PC-9 (cell line): ENCODE measurements around the gene SELENBP1. TPM values are rescaled to one million over a fixed set of nuclear protein-coding genes. Genes with fewer than 3 reads are reported as not detected.

ENCODE experiments used
- BruUV-seq: library from RNA; stranded (reverse); fragments of 400-500 nt; replicated peaks from 2 replicates; lab custom pipeline; 2021; lab: Mats Ljungman, UMichigan
- CTCF ChIA-PET: fragments of 300-600 bp; sonication (Branson Sonifier 250); formaldehyde crosslinking; loops from one replicate; lab custom pipeline; 2022; ENCODE audit warnings: antibody characterized with exemption; lab: Charles Lee
- POLR2A ChIA-PET: fragments of 300-600 bp; sonication (Branson Sonifier 250); formaldehyde crosslinking; loops from one replicate; lab custom pipeline; 2022; ENCODE audit warnings: antibody characterized with exemption; ENCODE audit not compliant: unreplicated experiment; lab: Charles Lee
- DNase-seq, 2 experiments: peaks; one replicate each; pipeline versions ENCODE4 v3.0.0 to v3.0.0-alpha.2; 2015 to 2022; ENCODE audit warnings: mixed read lengths in 1 of 2
- H2AFZ ChIP-seq: fragments of 200-600 bp; sonication (generic); 2 replicates; pipeline ENCODE4 v1.8.1; 2017; ENCODE audit warnings: antibody characterized with exemption
- H3F3A ChIP-seq: fragments of 200-600 bp; sonication (generic); 2 replicates; pipeline ENCODE4 v1.8.1; 2017; ENCODE audit warnings: antibody characterized with exemption, mild to moderate bottlenecking, low read depth; ENCODE audit not compliant: insufficient read depth
- H3K27ac ChIP-seq: fragments of 200-600 bp; sonication (generic); 2 replicates; pipeline ENCODE4 v1.6.1; 2016; ENCODE audit warnings: mixed run types
- H3K27me3 ChIP-seq: fragments of 200-600 bp; sonication (generic); 2 replicates; pipeline ENCODE4 v1.6.1; 2016; ENCODE audit warnings: low read depth, mixed run types; ENCODE audit not compliant: insufficient read depth
- H3K36me3 ChIP-seq: fragments of 200-600 bp; sonication (generic); 2 replicates; pipeline ENCODE4 v1.6.1; 2016; ENCODE audit warnings: low read depth, mixed run types
- H3K4me1 ChIP-seq: fragments of 200-600 bp; sonication (generic); replicated peaks from 2 replicates; pipeline ENCODE4 v1.6.1; 2016; ENCODE audit warnings: mixed run types; ENCODE audit not compliant: insufficient read depth
- H3K4me2 ChIP-seq: fragments of 200-600 bp; sonication (generic); 2 replicates; pipeline ENCODE4 v1.6.1; 2017; ENCODE audit warnings: mixed run types
- H3K4me3 ChIP-seq: fragments of 200-600 bp; sonication (generic); 2 replicates; pipeline ENCODE4 v1.6.1; 2016; ENCODE audit warnings: mixed run types
- H3K79me2 ChIP-seq: fragments of 200-600 bp; sonication (generic); 2 replicates; pipeline ENCODE4 v1.6.1; 2017; ENCODE audit warnings: low read depth, mixed run types
- H3K9me2 ChIP-seq: fragments of 200-600 bp; sonication (generic); 2 replicates; pipeline ENCODE4 v1.8.1; 2017; ENCODE audit warnings: mild to moderate bottlenecking; ENCODE audit not compliant: insufficient read depth
- H3K9me3 ChIP-seq: fragments of 200-600 bp; sonication (generic); 2 replicates; pipeline ENCODE4 v1.8.1; 2016; ENCODE audit warnings: low read depth; ENCODE audit not compliant: insufficient read depth
- H4K20me1 ChIP-seq: fragments of 200-600 bp; sonication (generic); 2 replicates; pipeline ENCODE4 v1.8.1; 2017; ENCODE audit not compliant: insufficient read depth
- EZH2 ChIP-seq: fragments of 200-600 bp; sonication (generic); IDR thresholded peaks from 2 replicates; pipeline ENCODE4 v1.8.0; 2017; ENCODE audit warnings: antibody characterized with exemption, low read depth
- intact Hi-C: fragments of 100-400 bp; cut with micrococcal nuclease; formaldehyde crosslinking; loops from one replicate; pipeline ENCODE4 v1.10.0; 2022; ENCODE audit not compliant: unreplicated experiment
- total RNA-seq: library from RNA; stranded (reverse); gene quantifications from 2 replicates; pipeline ENCODE4 v1.2.3, GENCODE V29; 2021
- TF ChIP-seq, protein P1 (sequence below): fragments of 200-600 bp; sonication (generic); conservative IDR thresholded peaks from 2 replicates; pipeline ENCODE4 v1.6.1; 2017; ENCODE audit warnings: mixed run types, antibody characterized with exemption, mild to moderate bottlenecking, moderate library complexity

The SELENBP1 gene
- total RNA-seq, 1 experiment from 2014 or later: 11.3 TPM

DNA sequence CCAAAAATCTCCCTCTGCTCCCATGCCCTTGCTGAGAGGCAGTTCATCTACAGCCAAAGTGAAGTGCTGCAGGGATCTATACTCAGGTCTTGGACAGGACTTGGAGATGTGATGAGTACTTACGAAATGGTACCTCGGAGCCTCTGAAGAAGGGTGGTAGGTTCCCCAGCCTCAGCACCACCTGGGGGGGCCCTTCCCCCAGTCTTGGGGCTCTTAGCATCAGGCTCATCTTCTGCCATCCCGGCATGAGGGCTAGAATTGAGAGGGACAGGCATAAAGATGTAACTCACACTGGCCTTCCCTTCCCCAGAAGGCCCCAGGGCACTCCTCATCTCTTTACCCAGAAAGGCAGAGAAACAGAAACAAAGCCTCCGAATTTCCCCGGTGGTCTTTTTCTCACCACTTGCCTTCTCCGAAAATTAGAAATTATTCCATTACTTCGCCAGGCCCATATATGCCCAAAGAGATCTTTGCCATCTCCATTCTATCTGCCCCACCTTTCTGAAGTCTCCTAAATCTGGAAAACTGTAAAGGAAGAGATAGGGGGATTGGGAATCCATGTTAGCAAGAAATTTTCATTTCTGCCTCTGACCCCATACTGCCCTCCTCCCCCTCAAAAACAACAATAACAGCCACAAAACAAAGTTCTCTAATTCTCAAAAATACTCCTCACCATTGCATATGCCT is 26.3 kb downstream of the SELENBP1 start:
- ChIA-PET CTCF (no interaction called here), POLR2A (no interaction called here)
- H3K4me2 ChIP-seq: peak overlapping the region; percentile 98
- peaks cover 8% of the 10 kb centered on the region for H3F3A ChIP-seq
- no peaks in the 10 kb centered on the region for H4K20me1 ChIP-seq
- H2AFZ ChIP-seq: peak overlapping the region; percentile 82
- DNase-seq: no peak
- H3K4me1 ChIP-seq: peaks cover 11% of the 10 kb centered on the region
- no peaks in the 10 kb centered on the region for H3K27me3 ChIP-seq
- H3K9me2 ChIP-seq: no peaks in the 10 kb centered on the region
- peaks cover 8% of the 10 kb centered on the region; the same call in 1 of the 2 replicates for H3K79me2 ChIP-seq
- TF ChIP-seq, protein P1, sequence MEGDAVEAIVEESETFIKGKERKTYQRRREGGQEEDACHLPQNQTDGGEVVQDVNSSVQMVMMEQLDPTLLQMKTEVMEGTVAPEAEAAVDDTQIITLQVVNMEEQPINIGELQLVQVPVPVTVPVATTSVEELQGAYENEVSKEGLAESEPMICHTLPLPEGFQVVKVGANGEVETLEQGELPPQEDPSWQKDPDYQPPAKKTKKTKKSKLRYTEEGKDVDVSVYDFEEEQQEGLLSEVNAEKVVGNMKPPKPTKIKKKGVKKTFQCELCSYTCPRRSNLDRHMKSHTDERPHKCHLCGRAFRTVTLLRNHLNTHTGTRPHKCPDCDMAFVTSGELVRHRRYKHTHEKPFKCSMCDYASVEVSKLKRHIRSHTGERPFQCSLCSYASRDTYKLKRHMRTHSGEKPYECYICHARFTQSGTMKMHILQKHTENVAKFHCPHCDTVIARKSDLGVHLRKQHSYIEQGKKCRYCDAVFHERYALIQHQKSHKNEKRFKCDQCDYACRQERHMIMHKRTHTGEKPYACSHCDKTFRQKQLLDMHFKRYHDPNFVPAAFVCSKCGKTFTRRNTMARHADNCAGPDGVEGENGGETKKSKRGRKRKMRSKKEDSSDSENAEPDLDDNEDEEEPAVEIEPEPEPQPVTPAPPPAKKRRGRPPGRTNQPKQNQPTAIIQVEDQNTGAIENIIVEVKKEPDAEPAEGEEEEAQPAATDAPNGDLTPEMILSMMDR: no peak
- TF ChIP-seq EZH2: no peak
- H3K4me3 ChIP-seq: peak overlapping the region; percentile 82
- H3K36me3 ChIP-seq: peaks cover 4% of the 10 kb centered on the region; the same call in 1 of the 2 replicates
- TSS peak; percentile 69 for BruUV-seq
- peak overlapping the region; percentile 83 for H3K27ac ChIP-seq
- no peaks in the 10 kb centered on the region; the same call in 1 of the 2 replicates for H3K9me3 ChIP-seq
- intact Hi-C loops: loop anchor here (2.0 kb wide), 1 partner anchor 53 kb away; the partner anchor contains the start of gene PSMB4

DNA sequence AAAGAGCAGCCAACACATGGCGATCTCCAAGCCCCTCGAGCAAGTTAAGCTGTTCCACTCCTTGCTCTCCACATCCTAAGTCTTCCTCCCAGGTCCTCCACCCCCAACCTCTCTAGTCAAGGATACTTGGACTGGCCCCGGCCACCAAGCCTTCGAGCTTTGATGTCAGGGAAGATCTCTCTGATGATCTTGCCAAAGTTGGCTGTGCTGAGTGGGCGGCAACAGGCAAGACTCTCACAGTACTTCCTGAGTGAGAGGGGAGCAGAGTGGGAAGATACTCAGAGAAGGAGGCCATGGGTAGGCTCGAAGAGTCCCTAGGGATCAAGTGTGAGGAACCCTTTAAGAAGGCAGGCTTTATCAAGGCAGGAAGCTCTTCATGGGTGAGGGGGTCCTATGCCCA is 28.2 kb downstream of the SELENBP1 start:
- Histone ChIP-seq H3K9me3 (no peaks in the 10 kb centered on the region), H3K79me2 (peaks cover 8% of the 10 kb centered on the region; the same call in 1 of the 2 replicates), H3F3A (peaks cover 11% of the 10 kb centered on the region), H3K4me2 (no peak overlapping the region), H3K4me3 (no peak overlapping the region), H3K27me3 (no peaks in the 10 kb centered on the region), H3K27ac (no peak overlapping the region), H2AFZ (no peak overlapping the region), H3K4me1 (peaks cover 11% of the 10 kb centered on the region), H3K9me2 (no peaks in the 10 kb centered on the region), H4K20me1 (no peaks in the 10 kb centered on the region), H3K36me3 (peaks cover 4% of the 10 kb centered on the region; the same call in 1 of the 2 replicates)
- BruUV-seq: no TSS peak
- CTCF ChIA-PET: interaction anchor here (0.5 kb wide), 1 partner anchor 93 kb away, joined by 16 read pairs; no protein-coding TSS in a partner anchor
- no peak for DNase-seq
- POLR2A ChIA-PET: interaction anchor here (0.6 kb wide), 1 partner anchor 30 kb away, joined by 6 read pairs; no protein-coding TSS in a partner anchor
- intact Hi-C loops: loop anchor here (5.0 kb wide), 1 partner anchor 147 kb away; the partner anchor contains the start of gene PIP5K1A
- TF ChIP-seq, protein P1: no peak
- no peak for TF ChIP-seq EZH2

DNA sequence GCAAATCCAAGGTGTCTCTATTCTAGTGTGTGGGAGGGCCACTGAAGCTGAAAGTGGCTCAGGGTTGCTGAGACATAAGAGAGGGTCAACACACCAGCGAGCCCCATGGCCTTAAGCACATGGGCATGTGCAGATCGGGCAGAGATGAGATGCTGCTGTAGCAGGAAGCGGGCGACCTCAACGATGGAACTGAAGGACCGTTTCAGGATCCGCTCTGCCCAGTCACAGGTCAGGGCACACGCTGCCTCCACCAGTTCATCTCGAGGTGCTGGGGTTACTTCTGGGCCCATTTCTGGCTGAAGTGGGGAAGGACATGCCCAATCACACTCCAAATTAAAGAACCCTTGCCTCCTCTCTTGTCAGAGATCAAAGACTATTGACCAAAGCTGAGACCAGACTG is 28.9 kb downstream of the SELENBP1 start:
- CTCF ChIA-PET: no interaction called here
- H4K20me1 ChIP-seq: no peaks in the 10 kb centered on the region
- no peak for DNase-seq

More for the DNA sequence above, 28.9 kb downstream of the SELENBP1 start:
- peaks cover 11% of the 10 kb centered on the region for H3K4me1 ChIP-seq
- no TSS peak for BruUV-seq
- H3K4me2 ChIP-seq: no peak overlapping the region
- no peaks in the 10 kb centered on the region for H3K9me3 ChIP-seq
- peaks cover 4% of the 10 kb centered on the region; the same call in 1 of the 2 replicates for H3K36me3 ChIP-seq
- H3K27me3 ChIP-seq: no peaks in the 10 kb centered on the region
- POLR2A ChIA-PET: interaction anchor here (0.6 kb wide), 1 partner anchor 30 kb away, joined by 6 read pairs; no protein-coding TSS in a partner anchor
- TF ChIP-seq, protein P1: no peak
- no peak for TF ChIP-seq EZH2
- H3F3A ChIP-seq: peaks cover 15% of the 10 kb centered on the region
- H3K4me3 ChIP-seq: no peak overlapping the region
- intact Hi-C loops: loop anchor here (5.0 kb wide), 1 partner anchor 146 kb away; the partner anchor contains the start of gene PIP5K1A
- H3K9me2 ChIP-seq: no peaks in the 10 kb centered on the region
- no peak overlapping the region for H3K27ac ChIP-seq
- no peak overlapping the region for H2AFZ ChIP-seq
- H3K79me2 ChIP-seq: peaks cover 8% of the 10 kb centered on the region; the same call in 1 of the 2 replicates
